ENCODE measurements around the gene ZBTB14.
A peak's percentile ranks its signal among the peaks of the same experiment; 100 is the strongest.

ZBTB14 gene

DNA sequence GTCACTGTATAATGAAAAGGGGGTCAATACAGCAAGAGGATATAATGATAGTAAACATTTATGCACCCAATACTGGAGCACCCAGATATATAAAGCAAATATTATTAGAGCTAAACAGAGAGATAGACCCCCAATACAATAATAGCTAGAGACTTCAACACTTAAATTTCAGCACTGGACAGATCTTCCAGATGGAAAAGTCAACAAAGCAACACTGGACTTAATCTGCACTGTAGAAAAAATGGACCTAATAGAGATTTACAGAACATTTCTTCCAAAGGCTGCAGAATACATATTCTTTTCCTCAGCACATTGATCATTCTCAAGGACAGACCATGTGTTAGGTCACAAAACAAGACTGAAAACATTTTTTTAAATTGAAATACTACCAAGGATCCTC is 26.7 kb downstream of the ZBTB14 start:
- no peak overlapping the region for H3K27ac Mint-ChIP-seq
- H3K36me3 Mint-ChIP-seq (ENCODE audit: low read depth): no peaks in the 10 kb centered on the region

DNA sequence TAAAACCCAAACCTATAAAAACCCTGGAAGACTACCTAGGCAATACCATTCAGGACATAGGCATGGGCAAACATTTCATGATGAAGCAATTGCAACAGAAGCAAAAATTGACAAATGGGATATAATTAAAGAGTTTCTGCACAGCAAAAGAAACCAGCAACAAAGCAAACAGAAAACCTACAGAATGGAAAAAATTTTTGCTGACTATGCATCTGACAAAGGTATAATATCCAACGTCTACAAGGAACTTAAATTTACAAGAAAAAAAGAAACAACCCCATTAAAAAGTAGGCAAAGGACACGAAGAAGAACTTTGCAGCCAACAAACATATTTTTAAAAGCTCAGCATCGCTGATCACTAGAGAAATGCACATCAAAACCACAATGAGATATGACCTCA is 28.8 kb downstream of the ZBTB14 start:
- H3K27ac Mint-ChIP-seq: no peak overlapping the region
- peaks cover 28% of the 10 kb centered on the region for H3K9me3 Mint-ChIP-seq
- no peak for DNase-seq
- H3K36me3 Mint-ChIP-seq (ENCODE audit: low read depth): no peaks in the 10 kb centered on the region
- H3K4me3 Mint-ChIP-seq: no peak overlapping the region
- no peaks in the 10 kb centered on the region for H3K27me3 Mint-ChIP-seq
- no peaks in the 10 kb centered on the region for H3K4me1 Mint-ChIP-seq (ENCODE audit: low read depth)

More for the DNA sequence above, 26.7 kb downstream of the ZBTB14 start:
- Mint-ChIP-seq H3K9me3 (peaks cover 31% of the 10 kb centered on the region), H3K4me1 (ENCODE audit: low read depth) (no peaks in the 10 kb centered on the region), H3K4me3 (no peak overlapping the region), H3K27me3 (no peaks in the 10 kb centered on the region)
- DNase-seq: no peak

DNA sequence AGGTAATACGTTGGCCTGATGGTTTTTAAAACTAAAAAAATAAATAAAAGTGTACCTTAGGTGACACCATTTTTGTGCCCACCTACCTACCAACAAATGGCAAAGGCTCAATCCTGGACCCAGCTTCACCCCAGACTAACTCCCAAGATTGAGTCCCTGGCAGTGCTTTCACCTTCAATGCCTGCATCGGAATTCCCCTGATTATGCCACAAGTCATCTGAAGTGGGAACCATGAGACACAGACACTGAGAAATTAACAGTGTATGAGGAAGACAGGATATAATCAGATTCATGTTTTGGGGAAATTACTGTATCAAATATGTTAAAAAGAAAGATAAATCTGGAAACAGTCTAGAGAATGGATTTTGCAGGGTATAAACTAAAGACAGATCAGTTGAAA is 41.6 kb downstream of the ZBTB14 start:
- peaks cover 10% of the 10 kb centered on the region for H3K27me3 Mint-ChIP-seq
- H3K27ac Mint-ChIP-seq: no peak overlapping the region
- no peaks in the 10 kb centered on the region for H3K36me3 Mint-ChIP-seq (ENCODE audit: low read depth)
- H3K4me3 Mint-ChIP-seq: no peak overlapping the region
- H3K9me3 Mint-ChIP-seq: no peaks in the 10 kb centered on the region
- DNase-seq: no peak
- no peaks in the 10 kb centered on the region for H3K4me1 Mint-ChIP-seq (ENCODE audit: low read depth)

GRCh38 chr18:5251117-5251516 is 44.4 kb downstream of the ZBTB14 start:
- Mint-ChIP-seq H3K27ac (no peak overlapping the region), H3K36me3 (ENCODE audit: low read depth) (no peaks in the 10 kb centered on the region), H3K4me3 (no peak overlapping the region), H3K4me1 (ENCODE audit: low read depth) (peaks cover 3% of the 10 kb centered on the region), H3K27me3 (peaks cover 10% of the 10 kb centered on the region), H3K9me3 (no peaks in the 10 kb centered on the region)
- DNase-seq: no peak

DNA sequence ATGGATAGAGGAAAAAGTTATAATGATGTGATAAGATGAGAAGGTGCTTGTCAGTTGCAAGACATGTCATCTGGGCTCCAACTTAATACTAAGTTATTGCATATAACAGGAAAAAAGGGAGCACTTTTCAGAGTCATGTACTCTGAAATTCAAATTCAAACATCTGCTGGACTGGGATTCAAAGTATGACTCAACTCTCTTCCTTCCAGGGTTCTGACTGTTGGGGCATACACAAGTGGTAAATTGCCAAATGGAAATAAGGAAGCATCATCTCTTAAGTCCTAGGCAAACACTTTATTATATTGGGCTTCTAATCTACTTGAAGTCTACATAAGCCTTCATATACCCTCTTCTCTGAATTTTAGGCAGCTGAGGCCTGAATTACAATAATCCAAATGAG is 44.9 kb downstream of the ZBTB14 start:
- Mint-ChIP-seq H3K4me3 (no peak overlapping the region), H3K36me3 (ENCODE audit: low read depth) (no peaks in the 10 kb centered on the region), H3K27ac (no peak overlapping the region), H3K9me3 (no peaks in the 10 kb centered on the region), H3K27me3 (peaks cover 10% of the 10 kb centered on the region), H3K4me1 (ENCODE audit: low read depth) (peaks cover 3% of the 10 kb centered on the region)
- DNase-seq: no peak

GRCh38 chr18:5244941-5245340 is 50.6 kb downstream of the ZBTB14 start:
- H3K4me1 Mint-ChIP-seq (ENCODE audit: low read depth): peaks cover 34% of the 10 kb centered on the region
- peaks cover 8% of the 10 kb centered on the region for H3K9me3 Mint-ChIP-seq
- H3K27ac Mint-ChIP-seq: no peak overlapping the region
- H3K36me3 Mint-ChIP-seq (ENCODE audit: low read depth): peaks cover 44% of the 10 kb centered on the region
- no peaks in the 10 kb centered on the region for H3K27me3 Mint-ChIP-seq
- no peak overlapping the region for H3K4me3 Mint-ChIP-seq
- no peak for DNase-seq

GRCh38 chr18:5239447-5239846 is 56.1 kb downstream of the ZBTB14 start:
- no peak for DNase-seq
- Mint-ChIP-seq H3K4me3 (peak overlapping the region; percentile 92), H3K36me3 (ENCODE audit: low read depth) (peaks cover 69% of the 10 kb centered on the region), H3K9me3 (peaks cover 8% of the 10 kb centered on the region), H3K27me3 (no peaks in the 10 kb centered on the region), H3K4me1 (ENCODE audit: low read depth) (peaks cover 62% of the 10 kb centered on the region), H3K27ac (peak overlapping the region; percentile 30)

Measured in activated T-cell treated with anti-CD3 and anti-CD28 coated beads, Interleukin-2, amount 50 U/mL, for 24 hours (primary cell).